GM19035 (cell line): Measurements from ENCODE around the gene SMIM1.
"Not testable (repeated sequence)": the region's sequence is repeated elsewhere in the genome, so short reads cannot be mapped to it uniquely, and the experiment has no call there.

ENCODE experiments used
- ATAC-seq: cut with Tn5 transposase; IDR thresholded peaks from one replicate; pipeline ENCODE4 v1.9.1; 2021; ENCODE audit not compliant: unreplicated experiment

The SMIM1 gene

GRCh38 chr1:3789421-3790300 is 17.1 kb downstream of the SMIM1 start:
- ATAC-seq, result no peak

GRCh38 chr1:3790500-3790923 is 18.0 kb downstream of the SMIM1 start:
- no peak for ATAC-seq

- ATAC-seq, result no peak
Observed at GRCh38 chr1:3790952-3791351, 18.4 kb downstream of the SMIM1 start.

- no peak for ATAC-seq
Observed at GRCh38 chr1:3795453-3796214, 23.1 kb downstream of the SMIM1 start.

GRCh38 chr1:3796215-3797061 is 23.9 kb downstream of the SMIM1 start, which contains the start of gene LRRC47:
Gene LRRC47, minus strand, starts transcription at chr1:3796498. Its CDS starts 22 bp downstream, at chr1:3796476.
- peak; percentile 96 for ATAC-seq

- no peak for ATAC-seq
Observed at GRCh38 chr1:3799976-3800685, 27.6 kb downstream of the SMIM1 start.

- ATAC-seq, result not testable (repeated sequence)
Observed at GRCh38 chr1:3800795-3801194, 28.2 kb downstream of the SMIM1 start.

GRCh38 chr1:3803905-3804626 is 31.5 kb downstream of the SMIM1 start:
- no peak for ATAC-seq

GRCh38 chr1:3804627-3804944 is 32.0 kb downstream of the SMIM1 start:
- ATAC-seq, result not testable (repeated sequence)

- ATAC-seq, result no peak
Observed at GRCh38 chr1:3805038-3805437, 32.5 kb downstream of the SMIM1 start.

- no peak for ATAC-seq
Observed at GRCh38 chr1:3807769-3808168, 35.2 kb downstream of the SMIM1 start.

- no peak for ATAC-seq
Observed at GRCh38 chr1:3809680-3810079, 37.1 kb downstream of the SMIM1 start.

GRCh38 chr1:3810149-3810761 is 37.7 kb downstream of the SMIM1 start:
- ATAC-seq, result not testable (repeated sequence)

- no peak for ATAC-seq
Observed at GRCh38 chr1:3811595-3811911, 39.0 kb downstream of the SMIM1 start.

GRCh38 chr1:3814065-3814464 is 41.5 kb downstream of the SMIM1 start:
- ATAC-seq, result no peak

- ATAC-seq, result no peak
Observed at GRCh38 chr1:3814771-3815561, 42.4 kb downstream of the SMIM1 start.

GRCh38 chr1:3816331-3817137 is 44.0 kb downstream of the SMIM1 start:
- no peak for ATAC-seq

GRCh38 chr1:3817138-3817740 is 44.7 kb downstream of the SMIM1 start:
- no peak for ATAC-seq
